Left lung (tissue), 10 donors: ENCODE results near the gene H1-8. TPM values are rescaled to one million over a fixed set of nuclear protein-coding genes. Genes with fewer than 3 reads are reported as not detected.

ENCODE experiments used
- ATAC-seq: fragments of 200-7000 bp; cut with Tn5 transposase; one replicate; pipeline ENCODE4 v1.9.1; 2020; ENCODE audit warnings: moderate library complexity
- DNase-seq, 4 donors: peaks; one replicate each; pipeline ENCODE4 v3.0.0-alpha.2; 2013 to 2020
- H3K27ac ChIP-seq, 2 donors: fragments of 200-600 bp; sonication (generic) in 1 of 2; one replicate each; pipeline versions ENCODE4 v1.5.0 to v1.8.0; 2020 to 2021
- H3K27me3 ChIP-seq, 2 donors: fragments of 200-600 bp; sonication (generic) in 1 of 2; one replicate each; pipeline versions ENCODE4 v1.5.0 to v1.8.0; 2020 to 2021
- H3K36me3 ChIP-seq, 2 donors: fragments of 200-600 bp; sonication (generic) in 1 of 2; one replicate each; pipeline versions ENCODE4 v1.5.0 to v1.8.0; 2020 to 2021
- H3K4me1 ChIP-seq, 2 donors: fragments of 200-600 bp; one replicate each; pipeline ENCODE4 v1.8.0; 2021
- H3K4me3 ChIP-seq, 2 donors: fragments of 200-600 bp; sonication (generic) in 1 of 2; one replicate each; pipeline versions ENCODE4 v1.5.0 to v1.8.0; 2020 to 2021; ENCODE audit warnings: mild to moderate bottlenecking in 1 of 2
- H3K9me3 ChIP-seq, 2 donors: fragments of 200-600 bp; sonication (generic) in 1 of 2; one replicate each; pipeline versions ENCODE4 v1.5.0 to v1.8.0; 2020 to 2021
- CTCF ChIP-seq, 2 donors: fragments of 200-600 bp; sonication (generic) in 1 of 2; IDR thresholded peaks; one replicate each; pipeline versions ENCODE4 v1.5.0 to v1.8.0; 2021; ENCODE audit warnings: antibody characterized with exemption in 2 of 2
- intact Hi-C, 2 donors: fragments of 100-400 bp; cut with DNase I; formaldehyde crosslinking; loops; one replicate each; pipeline versions ENCODE4 v1.11.2 to v1.14.2; 2022
- polyA plus RNA-seq, 6 donors: library from polyadenylated mRNA; unstranded; fragments of 120-200 nt; gene quantifications; one replicate each; pipeline ENCODE4 v1.2.1, GENCODE V29; 2013; ENCODE audit not compliant: insufficient read length in 6 of 6
- total RNA-seq, 2 donors: library from RNA; stranded (reverse); fragmentation: NEBNext Ultra II Directional; extraction: Animal tissue kit (Norgen Biotek cat#: 25700); gene quantifications; one replicate each; pipeline ENCODE4 v1.2.1, GENCODE V29; 2021
- donor health status: DM: no; HTN: yes; CAD: no.
- donor health status: DM: no; HTN: no; CAD: no.

The H1-8 gene
- total and polyA plus RNA-seq, 8 donors = not detected

DNA sequence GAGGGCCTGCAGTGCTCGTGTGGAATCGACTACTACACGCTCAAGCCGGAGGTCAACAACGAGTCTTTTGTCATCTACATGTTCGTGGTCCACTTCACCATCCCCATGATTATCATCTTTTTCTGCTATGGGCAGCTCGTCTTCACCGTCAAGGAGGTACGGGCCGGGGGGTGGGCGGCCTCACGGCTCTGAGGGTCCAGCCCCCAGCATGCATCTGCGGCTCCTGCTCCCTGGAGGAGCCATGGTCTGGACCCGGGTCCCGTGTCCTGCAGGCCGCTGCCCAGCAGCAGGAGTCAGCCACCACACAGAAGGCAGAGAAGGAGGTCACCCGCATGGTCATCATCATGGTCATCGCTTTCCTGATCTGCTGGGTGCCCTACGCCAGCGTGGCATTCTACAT is 10.7 kb upstream of the H1-8 start:
- no peak for TF ChIP-seq CTCF (IDR thresholded peaks at IDR 0.05)
- peaks cover 0 to 8% of the 10 kb centered on the region in 2 donors for H3K4me1 ChIP-seq
- H3K4me3 ChIP-seq = no peak overlapping the region
- H3K27ac ChIP-seq = no peak overlapping the region
- no peaks in the 10 kb centered on the region for H3K36me3 ChIP-seq
- intact Hi-C loops = no loop called here
- DNase-seq = peak in 1 of 4 donors; percentile 55
- H3K9me3 ChIP-seq = no peaks in the 10 kb centered on the region
- no peak for ATAC-seq
- no peaks in the 10 kb centered on the region for H3K27me3 ChIP-seq

GRCh38 chr3:129533406-129533805 is 9.6 kb upstream of the H1-8 start:
- H3K4me1 ChIP-seq = peaks cover 0 to 8% of the 10 kb centered on the region in 2 donors
- DNase-seq (peak in 1 of 4 donors; percentile 61), ATAC-seq (no peak)
- H3K36me3 ChIP-seq = no peaks in the 10 kb centered on the region
- no peak for TF ChIP-seq CTCF (IDR thresholded peaks at IDR 0.05)
- no peaks in the 10 kb centered on the region for H3K27me3 ChIP-seq
- no peak overlapping the region for H3K4me3 ChIP-seq
- no peaks in the 10 kb centered on the region for H3K9me3 ChIP-seq
- H3K27ac ChIP-seq = no peak overlapping the region
- intact Hi-C loops = no loop called here

DNA sequence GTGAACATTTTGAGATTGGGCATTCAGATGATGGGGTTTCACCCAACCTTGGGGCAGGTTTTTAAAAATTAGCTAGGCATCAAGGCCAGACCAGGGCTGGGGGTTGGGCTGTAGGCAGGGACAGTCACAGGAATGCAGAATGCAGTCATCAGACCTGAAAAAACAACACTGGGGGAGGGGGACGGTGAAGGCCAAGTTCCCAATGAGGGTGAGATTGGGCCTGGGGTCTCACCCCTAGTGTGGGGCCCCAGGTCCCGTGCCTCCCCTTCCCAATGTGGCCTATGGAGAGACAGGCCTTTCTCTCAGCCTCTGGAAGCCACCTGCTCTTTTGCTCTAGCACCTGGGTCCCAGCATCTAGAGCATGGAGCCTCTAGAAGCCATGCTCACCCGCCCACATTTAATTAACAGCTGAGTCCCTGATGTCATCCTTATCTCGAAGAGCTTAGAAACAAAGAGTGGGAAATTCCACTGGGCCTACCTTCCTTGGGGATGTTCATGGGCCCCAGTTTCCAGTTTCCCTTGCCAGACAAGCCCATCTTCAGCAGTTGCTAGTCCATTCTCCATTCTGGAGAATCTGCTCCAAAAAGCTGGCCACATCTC is 8.4 kb upstream of the H1-8 start:
- intact Hi-C loops = no loop called here
- Histone ChIP-seq H3K4me1 (peaks cover 0 to 6% of the 10 kb centered on the region in 2 donors), H3K27ac (no peak overlapping the region), H3K36me3 (no peaks in the 10 kb centered on the region), H3K4me3 (no peak overlapping the region), H3K27me3 (no peaks in the 10 kb centered on the region), H3K9me3 (no peaks in the 10 kb centered on the region)
- DNase-seq (peak in 1 of 4 donors; percentile 10), ATAC-seq (no peak)
- TF ChIP-seq CTCF (IDR thresholded peaks at IDR 0.05) = no peak

DNA sequence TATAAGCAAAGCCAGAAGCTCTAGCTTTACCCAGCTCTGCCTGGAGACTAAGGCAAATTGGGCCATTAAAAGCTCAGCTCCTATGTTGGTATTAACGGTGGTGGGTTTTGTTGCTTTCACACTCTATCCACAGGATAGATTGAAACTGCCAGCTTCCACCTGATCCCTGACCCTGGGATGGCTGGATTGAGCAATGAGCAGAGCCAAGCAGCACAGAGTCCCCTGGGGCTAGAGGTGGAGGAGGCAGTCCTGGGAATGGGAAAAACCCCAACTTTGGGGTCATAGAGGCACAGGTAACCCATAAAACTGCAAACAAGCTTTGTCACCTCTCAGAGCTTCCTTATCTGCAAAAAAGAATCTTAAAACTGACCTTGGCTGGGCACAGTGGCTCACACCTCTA is 7.9 kb upstream of the H1-8 start:
- Histone ChIP-seq H3K9me3 (no peaks in the 10 kb centered on the region), H3K4me1 (peaks cover 0 to under 1% of the 10 kb centered on the region in 2 donors), H3K36me3 (no peaks in the 10 kb centered on the region), H3K27ac (no peak overlapping the region), H3K27me3 (no peaks in the 10 kb centered on the region), H3K4me3 (no peak overlapping the region)
- intact Hi-C loops = no loop called here
- no peak for ATAC-seq
- no peak for TF ChIP-seq CTCF (IDR thresholded peaks at IDR 0.05)
- DNase-seq = no peak

DNA sequence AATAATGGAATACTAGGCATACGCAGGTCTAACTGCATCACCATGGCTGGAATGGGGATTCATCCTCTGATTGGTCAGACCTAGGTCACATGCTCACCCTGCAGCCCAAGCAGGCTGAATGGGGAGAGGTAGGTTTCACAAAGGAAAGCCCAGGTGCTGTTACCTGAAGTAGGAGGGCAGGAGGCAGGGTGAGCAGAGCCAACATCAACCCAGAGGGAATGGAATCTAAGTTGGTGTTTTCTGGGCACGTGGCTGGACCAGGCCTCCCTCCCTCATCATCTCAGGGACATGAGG is 6.7 kb upstream of the H1-8 start:
- H3K9me3 ChIP-seq = no peaks in the 10 kb centered on the region
- intact Hi-C loops = no loop called here
- ATAC-seq (no peak), DNase-seq (no peak)
- H3K27me3 ChIP-seq = no peaks in the 10 kb centered on the region
- H3K4me3 ChIP-seq = no peak overlapping the region
- H3K27ac ChIP-seq = no peak overlapping the region
- H3K4me1 ChIP-seq = no peaks in the 10 kb centered on the region
- TF ChIP-seq CTCF (IDR thresholded peaks at IDR 0.05) = no peak
- no peaks in the 10 kb centered on the region for H3K36me3 ChIP-seq
